ENCODE results near the gene AUTS2. TPM values are rescaled to one million over a fixed set of nuclear protein-coding genes. Genes with fewer than 3 reads are reported as not detected.

AUTS2 gene
- total and polyA plus RNA-seq, 10 of the 15 experiments (the other 5 are each of a cell fraction or from before 2014, with no cell fraction given), result 6.4 to 55.6 (median 21.6) TPM

- TF ChIP-seq, protein P1, sequence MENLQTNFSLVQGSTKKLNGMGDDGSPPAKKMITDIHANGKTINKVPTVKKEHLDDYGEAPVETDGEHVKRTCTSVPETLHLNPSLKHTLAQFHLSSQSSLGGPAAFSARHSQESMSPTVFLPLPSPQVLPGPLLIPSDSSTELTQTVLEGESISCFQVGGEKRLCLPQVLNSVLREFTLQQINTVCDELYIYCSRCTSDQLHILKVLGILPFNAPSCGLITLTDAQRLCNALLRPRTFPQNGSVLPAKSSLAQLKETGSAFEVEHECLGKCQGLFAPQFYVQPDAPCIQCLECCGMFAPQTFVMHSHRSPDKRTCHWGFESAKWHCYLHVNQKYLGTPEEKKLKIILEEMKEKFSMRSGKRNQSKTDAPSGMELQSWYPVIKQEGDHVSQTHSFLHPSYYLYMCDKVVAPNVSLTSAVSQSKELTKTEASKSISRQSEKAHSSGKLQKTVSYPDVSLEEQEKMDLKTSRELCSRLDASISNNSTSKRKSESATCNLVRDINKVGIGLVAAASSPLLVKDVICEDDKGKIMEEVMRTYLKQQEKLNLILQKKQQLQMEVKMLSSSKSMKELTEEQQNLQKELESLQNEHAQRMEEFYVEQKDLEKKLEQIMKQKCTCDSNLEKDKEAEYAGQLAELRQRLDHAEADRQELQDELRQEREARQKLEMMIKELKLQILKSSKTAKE (IDR thresholded peaks at IDR 0.05; ENCODE audit: low read depth, poor library complexity, severe bottlenecking), result no peak
- no peak for TF ChIP-seq TCF7 (IDR thresholded peaks at IDR 0.05; ENCODE audit: borderline replicate concordance)
- TF ChIP-seq NFIC (IDR thresholded peaks at IDR 0.05; ENCODE audit: low read depth, low read length), result no peak
- no peak for TF ChIP-seq NRF1 (conservative IDR thresholded peaks at IDR 0.05; ENCODE audit: low read depth, low read length)
- ChIA-PET POLR2A (interaction anchor here (0.5 kb wide), 1 partner anchor 55 kb away, joined by 4 read pairs; no protein-coding TSS in a partner anchor), RAD21 (ENCODE audit: unreplicated experiment) (no interaction called here), CTCF (no interaction called here), SMC1A (ENCODE audit: uncharacterized antibody, unreplicated experiment) (no interaction called here)
- H3K27ac ChIP-seq (ENCODE audit: control insufficient read depth, insufficient read depth), result no peak overlapping the region
- H4K20me1 ChIP-seq (ENCODE audit: control insufficient read depth, insufficient read depth), result no peaks in the 10 kb centered on the region
- no peak for FAIRE-seq
- 66% methylated on average over 9 of the region's 9 CpGs for WGBS (ENCODE audit: insufficient coverage, insufficient replicate concordance, low lambda C conversion rate, missing lambda C conversion rate)
- intact Hi-C loops (cut with micrococcal nuclease; ENCODE audit: unreplicated experiment), result no loop called here
- no peak overlapping the region for H2AFZ ChIP-seq (ENCODE audit: control insufficient read depth, low read depth, low read length)
- H3K9me3 ChIP-seq (replicated peaks; ENCODE audit: control insufficient read depth, insufficient read depth, low read length), result no peaks in the 10 kb centered on the region; the same call in 2 of the 3 replicates
- H3K9ac ChIP-seq (ENCODE audit: control insufficient read depth, insufficient read depth, low read length), result no peak overlapping the region
- H3K36me3 ChIP-seq (ENCODE audit: control insufficient read depth in 2 of 2, insufficient read depth in 2 of 2, low read length in 1 of 2), result peaks cover 5 to 21% of the 10 kb centered on the region in 2 experiments; a peak in 3 of 4 replicates
- H3K79me2 ChIP-seq (ENCODE audit: control insufficient read depth, insufficient read depth, low read length), result no peaks in the 10 kb centered on the region
- no peak for ATAC-seq
- H3K27me3 ChIP-seq (replicated peaks in 1 of 2; ENCODE audit: control insufficient read depth in 2 of 2, insufficient read depth in 2 of 2, low read length in 1 of 2), result no peaks in the 10 kb centered on the region
- DNase-seq (ENCODE audit: low read depth, low spot score), result no peak
- no peak overlapping the region for H3K4me2 ChIP-seq (ENCODE audit: control insufficient read depth, insufficient read depth)
- no peaks in the 10 kb centered on the region for H3K4me1 ChIP-seq (ENCODE audit: control insufficient read depth, insufficient read depth, low read length)
- BruUV-seq (replicated peaks), result no TSS peak
- H3K4me3 ChIP-seq, result no peak overlapping the region
- in situ Hi-C loops (cut with MboI), result no loop called here
These were observed 1195.5 kb downstream of the AUTS2 start for GRCh38 chr7:70793821-70794220.

GRCh38 chr7:70794962-70795361 is 1196.7 kb downstream of the AUTS2 start:
- H3K9me3 ChIP-seq (replicated peaks; ENCODE audit: control insufficient read depth, insufficient read depth, low read length), result peaks cover 10% of the 10 kb centered on the region
- ChIA-PET CTCF (interaction anchor here (1.9 kb wide), 1 partner anchor 14 kb away, joined by 5 read pairs; no protein-coding TSS in a partner anchor), RAD21 (ENCODE audit: unreplicated experiment) (no interaction called here), POLR2A (no interaction called here), SMC1A (ENCODE audit: uncharacterized antibody, unreplicated experiment) (interaction anchor here (1.4 kb wide), 1 partner anchor 18 kb away, joined by 3 read pairs; no protein-coding TSS in a partner anchor)
- H3K4me1 ChIP-seq (ENCODE audit: control insufficient read depth, insufficient read depth, low read length), result no peaks in the 10 kb centered on the region
- 97% methylated on average over 8 of the region's 8 CpGs for WGBS (ENCODE audit: insufficient coverage, insufficient replicate concordance, low lambda C conversion rate, missing lambda C conversion rate)
- peaks cover 0 to 12% of the 10 kb centered on the region in 2 experiments; a peak in 2 of 4 replicates for H3K36me3 ChIP-seq (ENCODE audit: control insufficient read depth in 2 of 2, insufficient read depth in 2 of 2, low read length in 1 of 2)
- intact Hi-C loops (cut with micrococcal nuclease; ENCODE audit: unreplicated experiment), result no loop called here
- ATAC-seq (no peak), DNase-seq (ENCODE audit: low read depth, low spot score) (no peak), FAIRE-seq (no peak)
- in situ Hi-C loops (cut with MboI), result no loop called here
- no peak overlapping the region for H3K4me3 ChIP-seq
- H3K27ac ChIP-seq (ENCODE audit: control insufficient read depth, insufficient read depth), result no peak overlapping the region
- no peaks in the 10 kb centered on the region for H3K27me3 ChIP-seq (replicated peaks in 1 of 2; ENCODE audit: control insufficient read depth in 2 of 2, insufficient read depth in 2 of 2, low read length in 1 of 2)
- no peaks in the 10 kb centered on the region for H3K79me2 ChIP-seq (ENCODE audit: control insufficient read depth, insufficient read depth, low read length)
- no peak for TF ChIP-seq TCF7 (IDR thresholded peaks at IDR 0.05; ENCODE audit: borderline replicate concordance)
- no peak for TF ChIP-seq ATF7 (IDR thresholded peaks at IDR 0.05; ENCODE audit: low read depth)
- no peak for TF ChIP-seq NRF1 (conservative IDR thresholded peaks at IDR 0.05; ENCODE audit: low read depth, low read length)
- TF ChIP-seq TBL1XR1 (IDR thresholded peaks at IDR 0.05; ENCODE audit: low read depth, low read length), result no peak
- TF ChIP-seq RBBP5 (conservative IDR thresholded peaks at IDR 0.05), result no peak
- TF ChIP-seq SPI1 (IDR thresholded peaks at IDR 0.05; ENCODE audit: borderline replicate concordance, insufficient read depth, low read depth, low read length), result no peak
- TF ChIP-seq MXI1 (IDR thresholded peaks at IDR 0.05; ENCODE audit: low read depth, low read length), result no peak
- TF ChIP-seq, protein P2, sequence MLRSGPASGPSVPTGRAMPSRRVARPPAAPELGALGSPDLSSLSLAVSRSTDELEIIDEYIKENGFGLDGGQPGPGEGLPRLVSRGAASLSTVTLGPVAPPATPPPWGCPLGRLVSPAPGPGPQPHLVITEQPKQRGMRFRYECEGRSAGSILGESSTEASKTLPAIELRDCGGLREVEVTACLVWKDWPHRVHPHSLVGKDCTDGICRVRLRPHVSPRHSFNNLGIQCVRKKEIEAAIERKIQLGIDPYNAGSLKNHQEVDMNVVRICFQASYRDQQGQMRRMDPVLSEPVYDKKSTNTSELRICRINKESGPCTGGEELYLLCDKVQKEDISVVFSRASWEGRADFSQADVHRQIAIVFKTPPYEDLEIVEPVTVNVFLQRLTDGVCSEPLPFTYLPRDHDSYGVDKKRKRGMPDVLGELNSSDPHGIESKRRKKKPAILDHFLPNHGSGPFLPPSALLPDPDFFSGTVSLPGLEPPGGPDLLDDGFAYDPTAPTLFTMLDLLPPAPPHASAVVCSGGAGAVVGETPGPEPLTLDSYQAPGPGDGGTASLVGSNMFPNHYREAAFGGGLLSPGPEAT (IDR thresholded peaks at IDR 0.05; ENCODE audit: low read depth), result no peak
- no peak for TF ChIP-seq HCFC1 (IDR thresholded peaks at IDR 0.05; ENCODE audit: low read length)
- H2AFZ ChIP-seq (ENCODE audit: control insufficient read depth, low read depth, low read length), result no peak overlapping the region
- H3K9ac ChIP-seq (ENCODE audit: control insufficient read depth, insufficient read depth, low read length), result no peak overlapping the region
- H3K4me2 ChIP-seq (ENCODE audit: control insufficient read depth, insufficient read depth), result no peak overlapping the region
- no peaks in the 10 kb centered on the region for H4K20me1 ChIP-seq (ENCODE audit: control insufficient read depth, insufficient read depth)
- no TSS peak for BruUV-seq (replicated peaks)

All from GM12878 (cell line).